ENCODE results near the gene EDAR. TPM values are rescaled to one million over a fixed set of nuclear protein-coding genes. Genes with fewer than 3 reads are reported as not detected.

Gene EDAR
- total and polyA plus RNA-seq, 2 experiments from 2014 or later: not detected

DNA sequence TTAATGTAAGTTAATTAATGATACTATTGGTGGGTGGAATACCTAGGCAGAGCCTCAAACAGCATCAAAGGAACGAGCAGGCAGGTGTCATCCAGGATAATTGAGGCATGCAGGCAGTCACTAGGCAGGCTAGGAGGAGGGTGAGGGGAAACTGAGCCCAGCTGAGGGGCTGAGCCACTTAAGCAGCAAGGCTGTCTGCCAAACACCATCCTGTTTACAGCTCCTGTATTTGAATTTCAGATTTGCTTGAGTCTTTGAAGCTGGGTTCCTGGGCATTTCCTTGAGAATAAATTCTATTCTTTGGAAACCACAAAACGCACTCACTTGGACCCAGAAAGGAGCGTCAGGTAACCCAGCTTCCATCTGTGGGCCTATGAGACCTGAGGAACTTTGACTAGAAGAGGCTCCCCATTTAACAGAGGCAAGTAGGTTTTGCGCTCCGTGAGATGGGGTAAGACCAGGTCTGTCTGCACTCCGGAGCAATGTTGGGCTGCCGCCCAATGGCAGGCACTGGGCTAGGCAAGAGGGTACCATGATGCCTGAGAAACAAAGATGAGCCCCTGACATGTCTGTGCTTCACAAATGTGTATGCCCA lies 2.0 kb downstream of the EDAR start:
- no peaks in the 10 kb centered on the region for H3K4me1 ChIP-seq (ENCODE audit: low read depth)
- TF ChIP-seq, protein P1, sequence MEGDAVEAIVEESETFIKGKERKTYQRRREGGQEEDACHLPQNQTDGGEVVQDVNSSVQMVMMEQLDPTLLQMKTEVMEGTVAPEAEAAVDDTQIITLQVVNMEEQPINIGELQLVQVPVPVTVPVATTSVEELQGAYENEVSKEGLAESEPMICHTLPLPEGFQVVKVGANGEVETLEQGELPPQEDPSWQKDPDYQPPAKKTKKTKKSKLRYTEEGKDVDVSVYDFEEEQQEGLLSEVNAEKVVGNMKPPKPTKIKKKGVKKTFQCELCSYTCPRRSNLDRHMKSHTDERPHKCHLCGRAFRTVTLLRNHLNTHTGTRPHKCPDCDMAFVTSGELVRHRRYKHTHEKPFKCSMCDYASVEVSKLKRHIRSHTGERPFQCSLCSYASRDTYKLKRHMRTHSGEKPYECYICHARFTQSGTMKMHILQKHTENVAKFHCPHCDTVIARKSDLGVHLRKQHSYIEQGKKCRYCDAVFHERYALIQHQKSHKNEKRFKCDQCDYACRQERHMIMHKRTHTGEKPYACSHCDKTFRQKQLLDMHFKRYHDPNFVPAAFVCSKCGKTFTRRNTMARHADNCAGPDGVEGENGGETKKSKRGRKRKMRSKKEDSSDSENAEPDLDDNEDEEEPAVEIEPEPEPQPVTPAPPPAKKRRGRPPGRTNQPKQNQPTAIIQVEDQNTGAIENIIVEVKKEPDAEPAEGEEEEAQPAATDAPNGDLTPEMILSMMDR (IDR thresholded peaks at IDR 0.05; ENCODE audit: low read depth, low read length): no peak
- no peak for DNase-seq (ENCODE audit: low read depth in 1 of 2, low spot score in 1 of 2)
- no peaks in the 10 kb centered on the region for H3K9me3 ChIP-seq (ENCODE audit: low read depth)
- H3K27ac ChIP-seq: no peak overlapping the region
- H3K27me3 ChIP-seq: no peaks in the 10 kb centered on the region
- no peaks in the 10 kb centered on the region for H3K36me3 ChIP-seq
- H3K4me3 ChIP-seq: no peak overlapping the region

DNA sequence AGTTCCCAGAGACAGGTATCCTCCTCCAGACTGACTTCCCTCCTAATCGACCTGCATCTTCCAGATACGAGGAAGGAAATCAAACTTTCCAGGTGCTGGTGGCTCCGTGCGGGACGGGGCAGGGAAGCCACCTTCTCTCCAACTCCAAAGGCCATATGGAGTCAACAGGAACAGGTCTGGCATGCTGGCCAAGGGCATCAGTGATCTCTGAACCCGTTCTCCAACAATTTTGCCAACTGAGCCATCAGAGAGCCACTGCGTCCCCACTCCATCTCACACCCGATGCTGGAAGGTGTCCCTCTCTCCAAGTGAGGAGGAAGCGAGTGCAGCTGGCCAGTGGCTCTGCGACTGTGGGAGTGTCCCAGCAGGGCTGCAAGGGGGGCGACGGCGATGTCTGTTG lies 5.4 kb downstream of the EDAR start:
- Histone ChIP-seq H3K27me3 (no peaks in the 10 kb centered on the region), H3K9me3 (ENCODE audit: low read depth) (no peaks in the 10 kb centered on the region)
- TF ChIP-seq, protein P1 (IDR thresholded peaks at IDR 0.05; ENCODE audit: low read depth, low read length): no peak

DNA sequence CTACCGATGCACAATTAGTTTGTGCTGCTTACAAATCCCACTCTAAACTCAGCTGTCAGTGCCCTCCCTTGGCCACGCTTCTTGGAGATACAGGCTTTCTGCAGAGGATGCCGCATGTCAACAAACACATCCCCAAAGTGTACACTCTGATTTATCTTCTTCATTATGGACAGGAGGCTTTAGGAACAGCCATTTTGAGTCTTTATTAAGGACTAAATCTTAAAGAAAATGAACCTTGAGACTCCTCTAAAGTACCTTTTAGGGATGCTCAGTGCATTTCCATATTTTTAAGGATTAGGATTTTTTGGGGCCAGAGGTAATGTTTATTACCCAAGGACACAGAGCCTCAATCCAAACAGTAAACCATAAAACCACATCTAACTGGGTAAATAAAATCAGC lies 6.0 kb downstream of the EDAR start:
- no peak overlapping the region for H3K4me3 ChIP-seq
- no peak overlapping the region for H3K27ac ChIP-seq
- TF ChIP-seq, protein P1 (IDR thresholded peaks at IDR 0.05; ENCODE audit: low read depth, low read length): no peak
- no peaks in the 10 kb centered on the region for H3K9me3 ChIP-seq (ENCODE audit: low read depth)
- DNase-seq (ENCODE audit: low read depth in 1 of 2, low spot score in 1 of 2): no peak
- H3K4me1 ChIP-seq (ENCODE audit: low read depth): no peaks in the 10 kb centered on the region
- H3K27me3 ChIP-seq: no peaks in the 10 kb centered on the region
- no peaks in the 10 kb centered on the region for H3K36me3 ChIP-seq

More for the DNA sequence above, 5.4 kb downstream of the EDAR start:
- Histone ChIP-seq H3K4me1 (ENCODE audit: low read depth) (no peaks in the 10 kb centered on the region), H3K36me3 (no peaks in the 10 kb centered on the region), H3K4me3 (no peak overlapping the region), H3K27ac (no peak overlapping the region)
- DNase-seq (ENCODE audit: low read depth in 1 of 2, low spot score in 1 of 2): no peak

DNA sequence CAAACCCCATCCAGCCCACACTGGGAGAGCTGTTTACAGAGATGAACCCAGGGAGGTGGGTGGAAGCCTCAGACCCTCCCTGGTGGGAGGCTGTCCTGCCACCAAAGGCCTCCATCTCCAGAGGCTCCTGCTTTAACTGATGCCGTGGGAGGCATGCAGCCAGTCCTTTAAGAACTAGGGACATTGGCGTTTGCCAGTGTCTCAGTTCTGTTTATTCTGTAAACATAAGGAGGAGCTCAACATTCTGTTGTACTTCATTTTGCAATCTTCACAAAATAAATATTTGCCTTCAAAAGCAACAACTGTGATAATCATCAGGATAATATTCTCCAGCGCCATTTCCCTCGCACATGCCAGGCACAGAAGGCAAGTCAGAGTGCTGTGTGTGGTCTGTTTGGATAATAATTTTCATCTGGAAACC lies 6.8 kb downstream of the EDAR start:
- DNase-seq (ENCODE audit: low read depth in 1 of 2, low spot score in 1 of 2): no peak
- TF ChIP-seq, protein P1 (IDR thresholded peaks at IDR 0.05; ENCODE audit: low read depth, low read length): no peak
- Histone ChIP-seq H3K36me3 (no peaks in the 10 kb centered on the region), H3K4me3 (no peak overlapping the region), H3K27me3 (no peaks in the 10 kb centered on the region), H3K9me3 (ENCODE audit: low read depth) (no peaks in the 10 kb centered on the region), H3K27ac (no peak overlapping the region), H3K4me1 (ENCODE audit: low read depth) (no peaks in the 10 kb centered on the region)

DNA sequence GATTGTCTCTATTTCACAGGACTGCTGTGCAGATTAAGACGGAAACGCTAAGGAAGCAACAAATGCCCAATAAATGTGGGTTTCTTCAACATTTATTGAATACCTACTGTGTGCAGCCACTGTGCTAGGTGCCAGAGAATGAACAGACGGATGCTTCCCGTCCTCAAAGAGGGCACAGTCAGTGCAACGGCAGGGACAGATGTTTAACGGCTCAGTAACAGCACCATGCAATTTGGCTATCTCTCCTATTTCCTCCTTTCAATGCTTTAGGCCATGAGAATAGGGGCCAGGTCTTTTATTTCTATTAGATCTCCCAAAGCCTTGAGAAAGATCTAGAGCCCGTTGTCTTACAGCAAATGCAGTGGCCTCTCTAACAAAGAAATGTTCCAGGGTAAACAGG lies 7.2 kb downstream of the EDAR start:
- no peak for DNase-seq (ENCODE audit: low read depth in 1 of 2, low spot score in 1 of 2)
- Histone ChIP-seq H3K27me3 (no peaks in the 10 kb centered on the region), H3K36me3 (no peaks in the 10 kb centered on the region), H3K4me3 (no peak overlapping the region), H3K27ac (no peak overlapping the region), H3K4me1 (ENCODE audit: low read depth) (no peaks in the 10 kb centered on the region), H3K9me3 (ENCODE audit: low read depth) (no peaks in the 10 kb centered on the region)
- TF ChIP-seq, protein P1 (IDR thresholded peaks at IDR 0.05; ENCODE audit: low read depth, low read length): no peak
